DMS 273 treated with DMSO at 0.1 percent for 48 hours (cell line): ENCODE data around the gene JARID2.

Source experiments
- DNase-seq: peaks from one replicate; lab custom pipeline; 2025; lab: John Stamatoyannopoulos, UW

JARID2 gene

DNA sequence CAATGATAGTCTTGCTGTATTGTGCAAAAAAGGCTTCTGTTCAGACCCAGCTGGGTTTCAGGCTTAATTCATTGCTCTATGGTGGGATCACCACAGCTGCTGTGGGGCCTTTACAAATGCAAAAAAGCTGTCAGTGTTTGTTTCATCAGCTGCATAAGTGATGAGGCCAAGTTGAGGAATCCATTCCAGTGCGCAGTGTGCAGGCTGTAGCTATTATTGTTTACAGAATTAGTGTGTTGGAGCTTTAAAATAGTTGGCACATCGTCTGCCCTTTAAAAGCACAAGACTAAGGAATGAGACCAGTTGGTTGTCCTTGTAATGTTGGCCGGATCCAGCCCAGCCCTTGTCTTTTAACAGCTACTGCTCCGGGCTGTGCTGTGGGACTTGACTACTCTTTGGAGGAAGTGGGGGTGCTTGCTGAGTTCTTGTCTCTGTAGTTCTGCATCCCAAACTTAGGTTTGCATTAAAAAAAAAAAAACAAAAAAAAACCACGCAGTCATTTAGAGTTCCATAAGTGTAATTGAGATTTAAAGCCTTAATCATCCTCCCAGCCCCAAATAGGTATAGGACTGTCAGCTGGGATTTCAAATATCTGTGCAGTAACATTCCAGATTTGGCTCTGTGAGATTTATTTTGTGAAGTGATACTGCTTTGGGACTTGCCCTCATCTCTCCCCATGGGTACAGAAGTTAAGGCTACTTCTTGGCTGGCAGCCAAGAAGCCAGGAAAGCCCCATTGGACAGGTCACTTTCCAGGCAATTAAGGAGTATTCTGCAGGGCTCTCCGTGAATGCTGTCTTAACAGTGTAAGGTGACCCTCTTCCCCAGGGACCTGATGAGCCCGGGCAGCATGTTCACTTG, 19.3 kb downstream of the JARID2 start:
- no peak for DNase-seq

DNA sequence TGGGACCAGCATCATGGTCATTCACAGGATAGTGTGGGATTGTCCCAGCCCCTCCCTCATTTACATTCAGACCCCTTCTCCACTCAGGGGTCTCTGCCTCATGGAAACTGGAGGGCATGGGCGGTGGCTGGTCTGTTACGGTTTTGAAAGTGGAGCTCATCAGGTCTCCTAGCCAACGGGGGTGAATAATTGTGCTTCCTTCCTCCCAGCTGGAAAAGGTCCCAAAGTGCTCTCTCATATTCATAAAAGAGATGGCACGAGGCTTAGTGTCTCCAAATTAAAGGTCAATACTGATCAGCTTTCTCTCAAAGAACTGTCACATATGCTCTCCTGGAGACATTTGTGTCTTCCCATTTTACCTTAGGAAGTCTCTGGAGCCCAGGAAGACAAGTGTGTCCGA, 19.9 kb downstream of the JARID2 start:
- DNase-seq, result no peak

DNA sequence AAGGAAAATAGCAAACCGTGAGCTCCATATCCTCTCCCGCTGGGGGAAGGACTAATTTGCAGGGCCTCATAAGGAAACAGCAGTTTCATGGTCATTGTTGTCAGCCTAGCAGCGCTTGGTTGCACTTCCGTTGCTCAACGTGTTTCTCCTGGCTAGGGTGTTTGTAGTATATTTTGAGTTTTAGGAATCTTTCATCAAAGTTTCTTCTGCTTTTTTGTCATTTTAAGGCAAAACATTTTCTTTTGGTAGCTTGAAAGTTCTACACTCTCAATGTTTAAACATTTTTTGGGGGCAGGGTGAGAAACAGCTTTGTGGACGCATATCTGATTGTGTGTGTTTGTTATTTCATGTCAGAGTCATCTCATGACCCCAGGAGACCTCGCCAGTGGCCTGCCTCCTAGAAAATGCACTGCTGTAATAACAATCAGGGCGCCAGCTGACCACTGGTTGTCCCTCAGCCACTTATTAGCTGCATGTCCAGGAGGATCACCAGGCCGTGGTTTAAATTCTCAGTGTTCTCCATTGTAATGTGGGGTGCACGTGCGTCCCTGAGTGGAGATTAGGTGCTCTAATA, 20.6 kb downstream of the JARID2 start:
- DNase-seq, result no peak

DNA sequence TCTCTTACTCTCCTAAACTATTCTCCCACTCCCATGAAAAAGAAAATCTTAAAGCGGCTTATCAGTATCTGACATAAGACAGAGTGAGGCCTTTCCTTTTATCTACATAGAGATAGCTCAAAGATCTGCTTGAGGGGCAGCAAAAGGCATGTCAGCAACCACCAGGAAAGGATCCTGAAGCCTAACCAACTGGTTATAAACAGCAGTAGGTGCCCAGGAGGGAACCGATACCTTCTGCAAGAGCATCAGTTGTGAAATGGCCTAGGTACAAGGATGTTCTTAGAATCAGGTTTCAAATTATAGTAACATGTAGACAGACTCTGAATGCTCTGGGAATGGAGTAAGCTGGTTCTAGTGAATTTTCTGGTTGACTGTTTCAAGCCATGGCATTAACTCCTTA, 21.4 kb downstream of the JARID2 start:
- no peak for DNase-seq

DNA sequence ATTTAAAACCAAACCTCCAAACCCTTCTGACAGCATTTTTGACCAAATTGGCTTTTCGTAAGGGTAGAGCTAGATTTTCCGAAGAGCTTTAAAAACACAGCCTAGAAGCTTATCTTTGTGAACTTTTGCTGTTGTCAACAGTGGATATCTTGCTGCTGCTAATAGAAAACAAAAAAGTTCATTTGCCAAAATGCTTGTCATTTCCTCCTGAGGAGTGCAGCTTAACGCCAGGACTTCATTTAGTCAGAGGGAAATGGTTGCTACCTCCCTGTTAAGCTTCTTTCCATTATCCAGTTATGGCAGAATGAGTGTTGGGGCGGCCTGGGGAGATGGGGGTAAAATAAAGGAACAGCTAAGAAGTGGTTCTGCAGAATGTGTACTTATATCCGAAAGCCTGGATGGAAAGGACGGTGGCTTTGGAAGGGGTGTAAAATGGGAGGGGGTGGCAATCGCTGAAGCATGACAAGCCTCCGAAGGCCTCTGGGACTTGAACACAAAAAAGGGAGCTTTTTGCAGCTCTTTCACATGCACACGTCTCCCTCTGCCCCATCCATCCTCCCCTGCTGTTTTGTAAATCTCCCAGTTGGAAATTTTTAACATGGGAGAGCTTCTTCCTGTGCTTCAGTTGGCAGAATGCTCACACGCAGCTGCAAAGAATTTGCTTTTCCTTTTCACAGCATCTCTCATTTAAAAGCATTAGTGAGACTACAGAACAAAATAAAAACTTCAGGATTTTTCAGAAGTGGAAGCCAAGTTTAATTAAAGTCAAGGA, 22.5 kb downstream of the JARID2 start:
- no peak for DNase-seq

DNA sequence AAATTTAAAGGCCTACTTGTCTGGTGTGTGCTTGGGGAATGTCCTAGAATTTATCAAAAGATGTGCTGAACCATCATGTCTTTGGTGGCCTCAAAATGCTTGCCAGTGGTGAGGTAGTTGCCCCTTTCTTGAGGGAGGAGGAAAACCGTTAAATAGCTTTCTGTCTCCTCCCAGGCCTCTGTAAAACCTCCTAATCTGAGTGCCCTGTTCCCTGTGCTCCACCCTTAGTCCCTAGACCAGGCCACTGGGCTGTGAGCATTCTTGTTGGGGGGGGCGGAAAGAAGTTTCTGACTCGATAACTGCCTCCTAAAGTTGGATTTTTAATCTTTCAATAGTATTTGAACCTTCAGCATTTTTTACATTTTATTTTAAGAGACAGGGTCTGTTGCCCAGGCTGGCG, 23.1 kb downstream of the JARID2 start:
- no peak for DNase-seq

DNA sequence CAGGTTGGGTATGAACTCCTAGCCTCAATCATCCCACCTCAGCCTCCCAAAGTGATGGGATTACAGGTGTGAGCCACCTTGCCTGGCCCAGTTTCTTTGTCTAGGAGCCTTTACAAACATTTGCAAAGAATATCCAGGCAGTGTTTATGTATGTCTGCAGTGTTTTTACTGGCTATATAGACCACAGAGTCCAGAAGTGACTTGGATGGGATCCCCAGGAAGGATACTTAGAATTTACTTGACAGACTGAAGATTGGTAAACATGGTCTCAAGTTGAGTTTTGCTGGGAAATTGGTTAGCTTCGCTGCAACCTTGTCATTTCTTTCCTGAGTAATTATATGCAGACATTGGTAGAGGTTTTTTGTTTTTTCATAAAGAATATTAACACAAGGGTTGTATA, 23.8 kb downstream of the JARID2 start:
- DNase-seq, result no peak

DNA sequence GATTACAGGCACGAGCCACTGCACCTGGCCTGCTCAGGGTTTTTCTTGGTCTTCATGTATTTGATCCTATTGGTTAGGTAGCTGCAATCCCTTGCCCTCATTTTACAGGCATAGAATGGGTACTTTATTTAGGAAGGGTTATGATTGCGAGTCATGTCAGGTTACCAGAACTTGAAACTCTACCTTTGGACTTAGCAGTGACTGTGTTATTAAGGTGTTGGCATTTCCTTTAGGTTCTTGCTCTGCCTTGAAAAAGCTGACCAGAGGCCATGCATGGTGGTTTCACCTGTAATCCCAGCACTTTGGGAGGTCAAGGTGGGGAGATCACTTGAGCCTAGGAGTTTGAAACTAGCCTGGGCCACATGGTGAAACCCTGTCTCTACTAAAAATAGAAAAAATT, 24.5 kb downstream of the JARID2 start:
- DNase-seq, result no peak

DNA sequence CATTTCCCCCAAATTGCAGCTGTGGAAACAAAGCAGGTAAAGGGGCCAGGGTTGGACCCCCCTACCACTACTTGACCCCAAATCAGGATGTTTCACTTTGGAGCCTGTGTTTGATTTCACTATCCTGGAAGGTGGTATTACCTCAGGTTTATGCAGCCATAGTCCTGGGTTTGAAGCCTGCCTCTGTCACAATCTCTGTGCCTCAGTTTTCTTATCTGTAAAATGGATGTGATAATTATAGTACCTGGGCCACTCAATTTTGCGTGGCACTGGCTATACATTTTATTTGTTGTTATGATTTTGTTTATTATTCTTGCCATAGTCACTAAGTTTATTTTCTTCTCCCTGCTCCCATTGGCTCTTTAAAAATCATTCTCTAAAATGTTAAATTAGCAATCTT, 26.7 kb downstream of the JARID2 start:
- no peak for DNase-seq

DNA sequence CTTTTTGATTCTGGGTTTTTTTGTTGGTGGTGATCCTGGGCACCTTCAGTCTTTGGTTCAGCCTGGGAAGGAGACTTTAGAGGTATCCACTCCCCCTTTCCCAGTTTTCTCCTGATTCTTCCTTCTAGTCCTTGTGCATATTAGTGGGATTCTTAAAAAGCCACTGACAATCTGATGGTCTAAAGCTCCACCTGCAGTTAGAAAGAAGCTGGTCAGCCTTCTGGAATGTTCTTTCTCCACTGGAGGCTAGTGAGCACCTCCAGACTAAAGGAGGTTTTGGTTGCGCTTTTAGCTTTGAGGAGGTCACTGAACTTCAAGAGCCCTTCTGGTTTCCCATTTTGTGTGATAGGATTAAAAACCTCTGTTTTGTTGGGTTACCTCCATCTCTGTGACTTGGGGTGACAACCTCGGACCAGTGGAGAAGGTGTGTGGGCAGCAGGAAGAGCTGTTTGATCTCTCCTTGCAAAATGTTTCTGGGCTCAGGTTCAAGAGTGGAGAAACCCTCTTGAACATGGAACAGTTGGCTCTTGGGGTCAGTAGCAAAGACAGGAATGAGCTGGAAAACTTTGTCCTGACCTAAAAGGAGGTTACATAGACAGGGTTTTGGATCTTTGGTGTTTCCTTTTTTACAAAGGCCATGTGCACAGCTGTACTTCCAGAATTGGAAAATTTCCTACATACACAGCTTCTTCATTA, 29.0 kb downstream of the JARID2 start:
- no peak for DNase-seq

DNA sequence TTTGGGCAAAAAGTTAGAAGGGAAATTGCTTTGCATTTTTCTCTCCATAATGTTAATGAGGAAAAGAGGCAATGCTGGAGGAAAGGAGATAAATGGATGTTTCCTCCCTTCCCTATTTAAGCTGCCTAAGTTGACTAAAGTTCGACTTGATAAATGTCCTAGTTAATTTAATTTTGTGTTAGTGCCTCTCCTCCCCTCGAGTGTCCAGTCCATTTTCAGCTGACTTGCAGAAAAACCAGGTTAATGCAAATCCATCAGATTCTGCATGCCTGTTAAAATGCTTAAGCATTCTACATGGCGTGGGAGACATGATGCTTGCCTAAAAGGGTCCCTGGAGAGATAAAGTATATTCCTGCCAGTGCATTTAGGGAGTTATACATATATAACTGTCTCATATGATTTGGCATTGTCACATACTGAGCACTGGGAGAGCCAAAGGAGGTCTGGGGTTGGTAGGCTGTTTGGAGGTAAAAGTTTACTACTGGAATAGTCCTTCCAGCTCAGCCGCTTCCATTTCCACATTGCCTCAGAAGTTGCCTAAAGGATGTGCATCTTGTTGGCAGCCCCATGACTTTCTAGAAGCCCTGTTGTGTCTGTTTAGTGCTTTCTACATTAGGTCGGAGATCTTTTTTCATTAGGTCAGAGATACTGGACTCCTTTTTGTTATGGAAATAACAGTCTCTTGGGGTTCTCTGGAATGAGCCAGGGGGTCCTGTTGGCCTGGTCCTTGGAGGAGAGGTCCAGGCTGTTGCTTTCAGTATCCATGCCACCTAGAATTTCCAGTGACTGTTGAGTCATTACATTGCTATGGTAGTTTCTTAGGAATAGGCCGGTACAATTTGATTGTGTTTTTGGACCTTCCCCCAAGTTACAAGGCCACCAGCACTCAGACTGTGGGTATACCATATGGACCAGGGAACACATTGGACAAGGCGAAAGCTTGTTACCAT, 30.4 kb downstream of the JARID2 start:
- no peak for DNase-seq

DNA sequence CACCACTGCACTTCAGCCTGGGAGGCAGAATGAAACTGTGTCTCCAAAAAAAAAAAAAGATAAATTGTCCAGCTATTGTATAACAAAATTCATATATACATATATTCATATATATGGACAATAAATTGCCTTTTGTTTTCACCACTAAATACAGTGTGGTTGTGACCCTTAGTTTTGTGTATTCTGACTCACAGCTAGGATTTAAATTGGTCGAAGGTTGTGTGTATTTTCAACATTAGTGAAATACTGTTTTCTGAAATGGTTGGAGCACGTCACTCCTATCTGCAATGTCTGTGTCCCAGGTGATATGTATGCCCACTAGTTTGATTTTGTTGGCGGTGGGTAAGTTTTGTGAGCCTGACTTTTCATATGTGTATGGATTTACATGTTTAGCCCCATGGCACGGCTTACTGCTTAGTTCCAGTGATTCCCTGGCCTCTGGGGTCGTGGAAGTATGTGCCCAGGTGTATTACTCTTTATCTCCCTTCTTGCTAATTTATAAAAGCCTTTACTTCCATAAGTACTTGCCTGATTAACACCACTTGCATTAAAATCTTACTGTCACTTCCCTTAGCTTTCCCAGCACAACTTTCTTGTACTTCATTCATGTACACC, 33.3 kb downstream of the JARID2 start:
- DNase-seq, result no peak

DNA sequence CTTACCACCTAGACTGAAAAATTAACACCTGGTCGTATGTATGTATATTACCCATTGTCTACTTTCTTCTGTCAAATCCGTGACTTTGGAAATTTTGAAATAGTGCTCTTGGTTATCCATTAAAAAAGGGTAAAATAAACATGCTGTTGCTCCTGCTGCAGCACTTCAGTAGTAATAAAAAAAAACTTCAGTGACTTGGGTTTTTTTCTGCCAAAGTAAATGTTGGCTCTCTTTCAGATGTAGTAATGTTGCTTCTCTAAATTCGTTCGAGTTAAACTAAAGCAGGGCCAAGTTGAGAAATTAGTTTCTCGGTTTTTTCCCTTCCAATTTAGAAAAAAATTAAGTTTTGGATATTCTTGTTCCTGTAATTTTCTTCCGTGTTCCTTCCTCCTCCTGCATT, 34.2 kb downstream of the JARID2 start:
- DNase-seq, result no peak

DNA sequence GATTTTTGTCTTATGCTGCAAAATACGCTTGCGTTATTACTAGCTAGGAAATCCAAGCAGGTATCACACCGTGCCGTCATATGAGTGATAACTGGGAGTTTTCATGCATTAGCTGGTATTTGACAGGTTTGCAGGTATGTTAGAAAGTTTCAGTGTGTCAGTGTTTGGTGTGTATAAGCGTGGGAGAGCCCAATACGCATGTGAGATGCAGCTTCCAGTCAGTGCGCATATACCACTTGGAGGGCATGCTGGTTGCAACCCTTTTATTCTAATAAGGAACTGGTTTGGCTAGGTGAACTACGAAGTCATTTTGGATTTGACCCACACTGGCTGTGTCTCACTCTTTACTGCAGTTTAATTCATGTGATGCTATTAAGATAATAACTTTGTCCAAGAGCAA, 35.1 kb downstream of the JARID2 start:
- no peak for DNase-seq

DNA sequence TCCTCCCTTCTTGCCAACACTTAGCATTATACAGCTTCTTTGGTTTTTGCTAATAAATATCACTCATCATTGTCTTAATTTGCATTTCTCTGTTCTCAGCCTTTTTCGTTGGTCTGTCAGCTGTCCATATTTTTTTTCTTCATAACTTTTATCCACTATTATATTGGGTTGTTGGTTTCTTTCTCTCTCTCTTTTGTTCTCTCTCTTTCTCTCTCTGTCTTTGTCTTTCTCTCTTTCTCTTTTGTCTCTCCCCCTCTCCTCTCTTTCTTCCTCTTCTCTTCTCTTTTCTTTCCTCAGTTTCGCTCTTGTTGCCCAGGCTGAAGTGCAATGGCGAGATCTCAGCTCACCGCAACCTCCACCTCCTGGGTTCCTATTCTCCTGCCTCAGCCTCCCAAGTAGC, 36.5 kb downstream of the JARID2 start:
- DNase-seq, result no peak

DNA sequence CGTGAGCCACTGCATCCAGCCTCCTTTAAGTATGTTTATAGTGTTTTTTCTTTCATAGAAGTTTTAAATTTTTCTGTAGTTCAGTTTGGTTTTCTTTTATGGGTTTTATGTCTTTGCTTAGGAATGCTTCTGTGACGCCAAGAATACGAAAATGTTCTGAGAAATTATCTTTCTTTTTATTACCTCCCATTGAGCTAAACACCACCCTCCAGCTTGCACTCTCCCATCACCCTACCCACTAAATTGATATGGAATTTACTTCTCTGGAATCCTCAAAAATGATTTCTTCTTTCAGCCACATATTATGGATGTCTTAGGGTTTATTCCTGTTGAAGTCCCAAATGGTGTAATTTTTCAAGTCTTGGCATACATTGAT, 38.1 kb downstream of the JARID2 start:
- DNase-seq, result no peak

DNA sequence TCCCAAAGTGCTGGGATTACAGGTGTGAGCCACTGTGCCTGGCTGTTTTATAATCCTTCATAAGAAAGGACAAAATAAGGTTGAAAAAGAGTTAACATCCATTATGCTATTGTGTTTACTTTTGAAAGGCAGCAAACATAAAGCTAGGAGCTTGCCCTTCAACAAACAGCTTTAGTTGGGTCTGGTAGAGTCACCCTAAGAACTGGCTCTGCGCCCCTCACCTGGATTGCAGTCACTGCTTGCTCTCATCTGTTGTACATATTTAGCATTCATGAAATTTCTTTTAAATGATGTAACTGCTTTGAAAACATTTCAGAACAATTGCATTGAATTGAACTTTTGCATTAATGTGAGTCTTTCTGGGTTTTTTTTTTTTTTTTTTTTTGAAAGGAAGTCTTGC, 38.9 kb downstream of the JARID2 start:
- DNase-seq, result no peak

DNA sequence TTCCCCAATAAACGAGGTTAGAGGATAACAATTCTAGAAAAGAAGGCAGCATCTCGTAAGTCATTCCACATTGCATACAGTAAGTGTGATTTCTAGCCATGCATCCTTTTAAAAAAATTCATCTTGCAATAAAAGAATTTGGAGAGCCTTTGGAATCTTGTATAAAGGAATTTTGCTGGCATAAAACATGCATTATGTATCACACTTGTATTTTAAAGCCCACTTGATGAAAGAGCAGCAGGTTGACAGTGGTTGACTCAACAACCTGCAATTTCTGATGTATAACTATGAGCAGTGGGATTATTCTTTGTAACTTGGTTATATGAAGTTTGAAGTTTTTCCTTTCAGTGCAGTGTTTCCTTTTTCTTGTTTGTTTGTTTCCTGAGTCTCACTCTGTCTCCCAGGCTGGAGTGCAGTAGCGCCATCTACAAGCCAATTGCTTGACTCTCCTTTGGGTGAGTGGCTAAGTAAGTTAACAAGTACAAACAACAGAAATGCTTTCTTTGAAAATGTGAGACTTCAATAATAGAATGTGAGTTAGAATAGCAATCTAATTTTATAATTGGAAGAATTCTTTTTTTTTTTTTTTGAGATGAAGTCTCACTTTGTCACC, 39.9 kb downstream of the JARID2 start:
- DNase-seq, result no peak

DNA sequence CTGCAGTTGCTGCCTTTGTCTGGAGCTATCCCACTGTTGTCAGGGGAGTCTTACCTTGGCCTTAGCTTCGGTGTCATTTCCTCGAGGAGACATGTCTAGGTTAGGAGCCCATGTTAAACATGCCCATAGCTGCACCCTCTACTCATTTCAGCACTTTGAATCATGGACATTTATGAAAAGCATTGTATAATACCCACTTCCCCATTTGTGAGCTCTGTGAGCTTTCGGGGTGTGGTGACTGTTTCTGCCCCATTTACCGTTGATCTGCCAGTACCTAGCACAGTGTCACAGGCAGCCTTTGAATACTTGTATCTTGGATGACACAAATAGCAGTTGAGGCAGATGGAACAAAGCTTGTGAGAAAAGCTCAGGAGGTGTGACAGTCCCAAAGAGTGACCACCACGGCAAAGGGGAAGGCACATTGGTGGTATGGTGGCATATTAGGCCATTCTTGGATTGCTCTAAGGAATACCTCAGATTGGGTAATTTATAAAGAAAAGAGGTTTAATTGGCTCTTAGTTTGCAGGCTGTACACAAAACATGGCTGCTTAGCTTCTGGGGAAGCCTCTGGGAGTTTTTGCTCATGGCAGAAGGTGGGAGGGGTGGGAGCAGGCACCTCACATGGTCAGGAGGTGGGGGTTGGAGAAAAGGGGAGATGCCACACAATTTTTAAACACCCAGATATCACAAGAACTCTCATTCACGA, 42.0 kb downstream of the JARID2 start:
- no peak for DNase-seq

DNA sequence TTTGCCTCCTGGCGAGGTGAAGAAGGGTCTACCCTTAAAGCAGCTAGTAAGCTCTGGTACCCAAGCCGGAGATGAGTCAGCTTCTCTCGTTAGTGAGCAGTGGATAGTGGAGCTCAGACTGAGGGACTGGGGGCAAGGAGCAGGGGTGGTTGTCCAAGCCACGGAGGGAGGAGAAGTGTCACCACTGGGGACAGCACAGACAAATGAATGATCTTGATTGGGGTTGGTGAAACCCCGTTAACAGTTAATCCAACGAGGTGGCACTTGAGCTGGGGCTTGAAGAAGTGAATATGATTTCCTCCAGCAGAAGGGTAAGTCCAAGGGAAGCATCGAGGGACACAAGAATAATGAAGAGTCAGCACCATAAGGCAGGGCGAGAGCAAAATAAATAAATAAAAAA, 43.0 kb downstream of the JARID2 start:
- DNase-seq, result no peak
